Muscle of leg (tissue), 11 donors: ENCODE measurements around the gene SEMA4G. TPM values are rescaled to one million over a fixed set of nuclear protein-coding genes. Genes with fewer than 3 reads are reported as not detected.

Experiments used
- DNase-seq: peaks from one replicate; pipeline ENCODE4 v3.0.0; 2013
- H3K27ac ChIP-seq: one replicate; pipeline ENCODE4 v1.5.1; 2013; ENCODE audit warnings: mild to moderate bottlenecking, low read length, control low read depth
- H3K27me3 ChIP-seq: one replicate; pipeline ENCODE4 v1.6.1; 2013; ENCODE audit warnings: low read length; ENCODE audit not compliant: control insufficient read depth, insufficient read depth
- H3K36me3 ChIP-seq: one replicate; pipeline ENCODE4 v1.6.1; 2013; ENCODE audit warnings: low read length; ENCODE audit not compliant: control insufficient read depth, insufficient read depth
- H3K4me1 ChIP-seq: one replicate; pipeline ENCODE4 v1.6.1; 2013; ENCODE audit warnings: low read length; ENCODE audit not compliant: control insufficient read depth, insufficient read depth
- H3K4me3 ChIP-seq: one replicate; pipeline ENCODE4 v1.5.1; 2013; ENCODE audit warnings: low read length, control low read depth
- H3K9me3 ChIP-seq: replicated peaks from 2 replicates; pipeline ENCODE4 v1.6.1; 2013; ENCODE audit warnings: low read depth, low read length; ENCODE audit not compliant: control insufficient read depth
- WGBS: methylation state at CpG from one replicate; pipeline ENCODE4 v1.1.5; 2013; ENCODE audit warnings: missing lambda C conversion rate; ENCODE audit not compliant: insufficient coverage; 5-methylcytosine and 5-hydroxymethylcytosine counted together
- polyA plus RNA-seq, 8 donors: library from polyadenylated mRNA; unstranded; fragments of 120-200 nt; gene quantifications; one replicate each; pipeline versions ENCODE4 v1.2.1 to v1.2.3, GENCODE V29; 2013; ENCODE audit warnings: inconsistent platforms in 1 of 8, low replicate concordance in 1 of 8; ENCODE audit not compliant: insufficient read length in 8 of 8, insufficient read depth in 1 of 8
- total RNA-seq: library from RNA; stranded (reverse); fragments of 120-200 nt; gene quantifications from one replicate; pipeline ENCODE4 v1.2.4, GENCODE V29; 2013

Gene SEMA4G
- total and polyA plus RNA-seq, 9 donors: 1.2 to 12.9 (median 6.9) TPM

GRCh38 chr10:100979791-100980272, 10.5 kb downstream of the SEMA4G start:
- WGBS: 96% methylated on average over 16 of the region's 16 CpGs
- Histone ChIP-seq H3K4me1 (no peaks in the 10 kb centered on the region), H3K36me3 (peaks cover 52% of the 10 kb centered on the region), H3K4me3 (no peak overlapping the region), H3K27me3 (no peaks in the 10 kb centered on the region), H3K9me3 (no peaks in the 10 kb centered on the region), H3K27ac (no peak overlapping the region)
- DNase-seq: no peak

GRCh38 chr10:100980311-100980710, 11.0 kb downstream of the SEMA4G start:
- Histone ChIP-seq H3K4me1 (no peaks in the 10 kb centered on the region), H3K27me3 (no peaks in the 10 kb centered on the region), H3K4me3 (no peak overlapping the region), H3K27ac (no peak overlapping the region), H3K9me3 (no peaks in the 10 kb centered on the region), H3K36me3 (peaks cover 57% of the 10 kb centered on the region)
- no peak for DNase-seq
- 95% methylated on average over 2 of the region's 2 CpGs for WGBS

GRCh38 chr10:100980711-100981110, 11.4 kb downstream of the SEMA4G start:
- 100% methylated on average over 5 of the region's 7 CpGs for WGBS
- no peak for DNase-seq

DNA sequence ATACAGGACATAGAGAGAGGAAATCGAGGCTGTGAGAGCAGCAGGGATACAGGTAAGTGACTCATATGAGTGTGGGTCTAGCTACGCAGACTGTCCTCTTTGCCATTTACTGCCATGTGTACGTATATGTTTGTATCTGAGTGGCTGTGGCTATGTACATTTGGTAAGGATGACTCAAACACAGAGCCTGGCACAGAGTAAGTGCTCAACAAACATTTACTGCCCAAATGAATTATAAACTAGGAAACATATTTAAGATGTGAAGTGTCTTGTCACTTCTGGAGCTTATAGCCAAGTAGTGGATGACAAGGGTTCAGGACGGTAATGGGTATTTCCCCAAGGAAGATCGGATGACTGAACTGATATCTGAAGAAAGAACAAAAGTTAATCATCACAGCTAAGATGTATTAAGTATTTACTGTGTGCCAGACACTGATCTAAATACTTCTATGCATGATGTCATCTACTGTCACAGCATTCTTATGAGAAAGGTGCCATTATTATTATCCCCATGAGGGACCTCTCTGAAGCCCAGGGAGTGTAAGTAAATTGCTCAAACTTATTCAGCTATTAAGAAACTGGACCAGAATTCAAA, 12.0 kb downstream of the SEMA4G start:
- Histone ChIP-seq H3K4me1 (peaks cover 2% of the 10 kb centered on the region), H3K4me3 (no peak overlapping the region), H3K36me3 (peaks cover 66% of the 10 kb centered on the region), H3K9me3 (no peaks in the 10 kb centered on the region), H3K27ac (no peak overlapping the region), H3K27me3 (no peaks in the 10 kb centered on the region)
- WGBS: 66% methylated on average over 2 of the region's 5 CpGs
- no peak for DNase-seq

More at GRCh38 chr10:100980711-100981110, 11.4 kb downstream of the SEMA4G start:
- no peak overlapping the region for H3K27ac ChIP-seq
- H3K4me3 ChIP-seq: no peak overlapping the region
- no peaks in the 10 kb centered on the region for H3K9me3 ChIP-seq
- H3K27me3 ChIP-seq: no peaks in the 10 kb centered on the region
- peaks cover 61% of the 10 kb centered on the region for H3K36me3 ChIP-seq
- no peaks in the 10 kb centered on the region for H3K4me1 ChIP-seq

DNA sequence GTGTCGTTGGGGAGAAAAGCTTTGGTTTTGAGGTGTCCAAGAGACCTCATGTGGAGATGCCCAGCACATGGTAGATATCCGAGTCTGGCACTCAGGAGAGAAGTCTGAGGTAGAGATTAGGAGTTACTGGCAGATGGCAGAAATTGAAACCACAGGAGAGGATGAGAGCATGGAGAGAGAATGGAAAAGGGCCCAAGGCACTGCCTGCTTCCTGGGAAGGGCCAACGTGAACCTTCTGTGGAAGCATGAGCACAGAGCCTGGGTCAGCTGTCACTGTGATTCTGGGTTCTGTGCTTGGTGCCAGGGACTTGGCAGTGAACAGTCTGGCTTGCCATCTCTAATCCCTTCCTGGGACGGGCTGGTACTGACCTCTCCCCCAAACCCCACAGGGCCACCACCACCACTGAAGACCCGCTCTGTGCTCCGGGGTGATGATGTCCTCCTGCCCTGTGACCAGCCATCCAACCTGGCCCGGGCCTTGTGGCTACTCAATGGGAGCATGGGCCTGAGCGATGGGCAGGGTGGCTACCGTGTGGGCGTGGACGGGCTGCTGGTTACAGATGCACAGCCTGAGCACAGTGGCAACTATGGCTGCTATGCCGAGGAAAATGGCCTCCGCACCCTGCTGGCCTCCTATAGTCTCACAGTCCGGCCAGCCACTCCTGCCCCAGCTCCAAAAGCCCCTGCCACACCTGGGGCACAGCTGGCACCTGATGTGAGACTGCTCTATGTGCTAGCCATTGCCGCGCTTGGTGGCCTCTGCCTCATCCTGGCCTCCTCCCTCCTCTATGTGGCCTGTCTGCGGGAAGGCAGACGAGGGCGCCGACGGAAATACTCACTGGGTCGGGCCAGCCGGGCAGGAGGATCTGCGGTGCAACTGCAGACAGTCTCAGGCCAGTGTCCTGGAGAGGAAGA, 13.9 kb downstream of the SEMA4G start:
- Histone ChIP-seq H3K9me3 (no peaks in the 10 kb centered on the region), H3K27ac (no peak overlapping the region), H3K4me3 (no peak overlapping the region), H3K4me1 (peaks cover 16% of the 10 kb centered on the region), H3K27me3 (no peaks in the 10 kb centered on the region), H3K36me3 (peaks cover 66% of the 10 kb centered on the region)
- no peak for DNase-seq
- 90% methylated on average over 17 of the region's 24 CpGs for WGBS

DNA sequence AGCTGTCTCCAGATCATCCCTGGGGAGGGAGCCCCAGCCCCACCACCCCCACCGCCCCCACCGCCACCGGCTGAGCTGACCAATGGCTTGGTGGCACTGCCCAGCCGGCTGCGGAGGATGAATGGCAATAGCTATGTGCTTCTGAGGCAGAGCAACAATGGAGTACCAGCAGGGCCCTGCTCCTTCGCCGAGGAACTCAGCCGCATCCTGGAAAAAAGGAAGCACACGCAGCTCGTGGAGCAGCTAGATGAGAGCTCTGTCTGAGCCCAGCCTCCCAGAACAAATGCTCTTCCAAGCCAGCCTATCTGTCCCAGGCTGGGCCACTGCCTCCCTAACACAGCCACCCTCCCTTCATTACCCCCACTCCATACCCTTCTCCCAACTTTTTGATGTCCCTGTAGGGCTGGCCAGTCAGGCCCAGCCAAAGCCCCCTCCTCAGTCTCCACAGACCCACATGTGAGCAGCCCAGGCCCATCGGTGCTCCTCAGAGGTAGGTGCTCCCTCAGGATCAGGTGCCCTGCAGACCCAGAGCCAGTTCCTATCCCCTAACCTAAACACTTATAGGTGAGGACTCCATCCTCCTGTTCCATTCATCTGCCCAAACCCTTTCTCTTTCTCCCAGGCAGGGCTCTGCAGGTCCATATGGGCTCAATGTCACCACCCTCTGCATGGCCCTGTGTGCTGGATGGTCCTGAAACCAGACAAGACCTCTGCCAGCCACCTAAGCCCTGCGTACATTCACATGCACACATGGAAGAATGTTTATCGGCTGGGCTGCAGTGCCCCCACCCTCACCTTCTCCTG, 14.8 kb downstream of the SEMA4G start:
- H3K9me3 ChIP-seq: no peaks in the 10 kb centered on the region
- H3K27ac ChIP-seq: no peak overlapping the region
- H3K4me1 ChIP-seq: peaks cover 20% of the 10 kb centered on the region
- no peak overlapping the region for H3K4me3 ChIP-seq
- H3K27me3 ChIP-seq: no peaks in the 10 kb centered on the region
- no peak for DNase-seq
- peaks cover 62% of the 10 kb centered on the region for H3K36me3 ChIP-seq
- WGBS: 82% methylated on average over 10 of the region's 13 CpGs

DNA sequence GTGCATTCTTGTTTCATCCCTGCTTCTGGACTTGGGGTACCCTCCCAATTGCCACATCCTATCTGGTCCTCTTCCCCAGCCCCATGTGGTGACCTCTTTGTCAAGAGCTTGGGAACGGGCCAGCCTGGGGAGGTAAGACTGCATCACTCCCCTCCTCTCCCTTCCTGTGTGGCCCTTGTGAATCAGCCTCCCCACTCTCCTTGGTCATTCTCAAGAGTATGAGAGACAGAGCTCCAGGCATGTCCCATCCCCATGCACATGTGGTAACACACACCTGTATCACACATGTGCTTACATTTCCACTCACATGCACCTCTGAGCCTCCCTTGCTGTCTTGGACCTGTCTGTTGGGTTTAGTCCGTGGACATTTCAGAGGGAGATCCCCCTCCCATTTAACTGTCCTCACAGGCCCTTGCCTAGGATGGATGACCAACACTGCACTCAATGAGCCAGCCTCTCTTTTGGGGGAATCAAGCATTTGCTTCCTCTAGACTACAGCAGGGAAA, 15.4 kb downstream of the SEMA4G start:
- no peaks in the 10 kb centered on the region for H3K9me3 ChIP-seq
- H3K27me3 ChIP-seq: no peaks in the 10 kb centered on the region
- peaks cover 20% of the 10 kb centered on the region for H3K4me1 ChIP-seq
- 69% methylated on average over 1 of the region's 2 CpGs for WGBS
- H3K4me3 ChIP-seq: no peak overlapping the region
- peaks cover 67% of the 10 kb centered on the region for H3K36me3 ChIP-seq
- H3K27ac ChIP-seq: no peak overlapping the region
- DNase-seq: no peak

DNA sequence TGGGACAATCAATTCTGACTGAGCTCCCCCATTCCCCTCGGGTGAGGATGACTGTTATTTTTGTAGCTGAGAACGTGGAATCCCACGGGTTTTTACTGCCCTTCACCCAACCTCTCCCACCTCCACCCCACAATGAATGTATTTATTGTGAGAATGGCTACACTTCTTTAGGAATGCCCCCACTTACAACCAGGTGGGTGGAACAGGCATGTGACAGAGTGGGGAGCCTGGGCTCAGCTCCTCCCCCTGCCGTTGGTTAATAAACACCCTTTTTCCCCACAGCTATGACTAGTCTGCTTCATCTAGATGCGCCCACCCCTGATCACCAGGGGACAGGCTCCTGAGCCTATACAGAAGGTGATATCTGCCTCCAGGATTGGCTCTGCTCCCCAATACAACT, 16.0 kb downstream of the SEMA4G start:
- Histone ChIP-seq H3K27me3 (no peaks in the 10 kb centered on the region), H3K4me1 (peaks cover 20% of the 10 kb centered on the region)
- WGBS: 43% methylated on average over 1 of the region's 5 CpGs

DNA sequence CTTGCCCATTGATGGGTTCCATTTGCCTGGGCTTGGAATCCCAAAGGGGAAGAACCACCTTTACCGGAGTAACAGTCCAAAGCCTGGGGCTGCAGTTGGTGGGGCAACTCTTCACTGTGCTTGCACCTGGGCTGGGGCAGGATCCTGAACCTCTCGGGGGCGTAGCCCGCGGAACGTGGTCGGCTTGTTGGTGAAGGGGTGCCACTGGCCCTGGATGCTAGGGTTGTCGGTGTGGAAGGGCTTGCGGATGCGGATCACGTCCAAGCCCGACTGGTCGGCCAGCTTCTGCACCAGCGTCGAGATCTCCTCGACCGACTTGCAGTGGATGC, 17.3 kb downstream of the SEMA4G start:
- peaks cover 20% of the 10 kb centered on the region for H3K4me1 ChIP-seq
- no peaks in the 10 kb centered on the region for H3K27me3 ChIP-seq
- peak overlapping the region; percentile 84 for H3K4me3 ChIP-seq
- peaks cover 68% of the 10 kb centered on the region for H3K36me3 ChIP-seq
- no peaks in the 10 kb centered on the region for H3K9me3 ChIP-seq
- DNase-seq: no peak
- 16% methylated on average over 17 of the region's 17 CpGs for WGBS
- H3K27ac ChIP-seq: no peak overlapping the region

More for the DNA sequence above, 16.0 kb downstream of the SEMA4G start:
- Histone ChIP-seq H3K36me3 (peaks cover 66% of the 10 kb centered on the region), H3K4me3 (no peak overlapping the region), H3K9me3 (no peaks in the 10 kb centered on the region), H3K27ac (no peak overlapping the region)
- no peak for DNase-seq
